IPS-20b (cell line): Measurements from ENCODE around the gene PRRT1.
"Not testable (repeated sequence)": the region's sequence is repeated elsewhere in the genome, so short reads cannot be mapped to it uniquely, and the experiment has no call there.

Source experiments
- H3K27ac ChIP-seq: one replicate; pipeline ENCODE4 v1.5.1; 2013; ENCODE audit warnings: low read length
- H3K27me3 ChIP-seq: 2 replicates; pipeline ENCODE4 v1.6.1; 2013; ENCODE audit warnings: mild to moderate bottlenecking, low read length, inconsistent platforms; ENCODE audit not compliant: insufficient read depth
- H3K36me3 ChIP-seq: 2 replicates; pipeline ENCODE4 v1.6.1; 2013; ENCODE audit warnings: low read depth, mild to moderate bottlenecking, inconsistent platforms, low read length, moderate library complexity; ENCODE audit not compliant: insufficient read depth
- H3K4me1 ChIP-seq: 2 replicates; pipeline ENCODE4 v1.6.1; 2013; ENCODE audit warnings: mild to moderate bottlenecking, control low read depth, inconsistent platforms, low read length, moderate library complexity; ENCODE audit not compliant: insufficient read depth
- H3K4me3 ChIP-seq: 2 replicates; pipeline ENCODE4 v1.5.1; 2013; ENCODE audit warnings: mild to moderate bottlenecking, low read length, inconsistent platforms
- H3K9ac ChIP-seq: 2 replicates; pipeline ENCODE4 v1.6.1; 2013; ENCODE audit warnings: low read depth, mild to moderate bottlenecking, inconsistent platforms, low read length, moderate library complexity
- H3K9me3 ChIP-seq: 2 replicates; pipeline ENCODE4 v1.6.1; 2013; ENCODE audit warnings: mild to moderate bottlenecking, low read depth, low read length, inconsistent platforms; ENCODE audit not compliant: insufficient read depth

The PRRT1 gene

DNA sequence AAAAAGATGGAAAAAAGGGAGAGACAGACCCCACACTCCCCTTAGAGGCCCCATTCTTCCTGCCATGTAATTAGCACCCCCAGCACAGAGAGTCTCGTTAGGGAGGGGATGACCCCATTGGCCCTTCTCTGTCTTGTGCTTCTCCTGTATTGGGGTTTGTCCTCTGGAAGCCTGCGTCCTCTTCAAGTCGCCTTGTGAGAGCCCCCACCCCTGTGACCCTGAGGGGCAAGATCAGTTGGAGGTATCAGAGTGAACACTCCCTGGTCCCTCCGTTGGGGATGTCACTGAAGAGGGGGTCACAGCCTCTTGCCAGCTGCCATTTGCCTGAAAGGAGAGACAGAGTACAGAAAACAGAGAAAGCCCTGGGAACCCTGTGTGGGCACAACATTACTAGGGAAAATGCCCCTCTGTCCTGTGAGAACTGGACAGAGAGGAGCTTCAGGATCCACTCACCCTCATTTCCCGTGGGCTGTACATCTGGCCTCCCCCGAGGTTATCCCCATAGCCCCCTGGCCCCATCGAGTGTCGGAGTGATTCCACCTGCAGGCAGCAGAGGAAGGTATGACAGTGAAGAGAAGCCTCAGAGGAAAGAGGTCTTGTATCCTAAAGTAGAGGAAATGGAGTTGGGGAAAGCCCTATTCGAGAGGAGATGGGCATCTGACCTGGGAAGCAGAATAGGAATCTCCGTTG lies 34.6 kb upstream of the PRRT1 start:
- H3K27me3 ChIP-seq, H3K9ac ChIP-seq, H3K27ac ChIP-seq, H3K4me3 ChIP-seq, H3K9me3 ChIP-seq: not testable (repeated sequence)
- peaks cover 10% of the 10 kb centered on the region; the same call in 1 of the 2 replicates for H3K4me1 ChIP-seq
- peaks cover 41% of the 10 kb centered on the region for H3K36me3 ChIP-seq

- H3K9ac ChIP-seq, H3K27me3 ChIP-seq, H3K4me1 ChIP-seq, H3K4me3 ChIP-seq, H3K27ac ChIP-seq, H3K9me3 ChIP-seq: not testable (repeated sequence)
- peaks cover 47% of the 10 kb centered on the region for H3K36me3 ChIP-seq
Measured at GRCh38 chr6:32185681-32186131, 34.0 kb upstream of the PRRT1 start.

DNA sequence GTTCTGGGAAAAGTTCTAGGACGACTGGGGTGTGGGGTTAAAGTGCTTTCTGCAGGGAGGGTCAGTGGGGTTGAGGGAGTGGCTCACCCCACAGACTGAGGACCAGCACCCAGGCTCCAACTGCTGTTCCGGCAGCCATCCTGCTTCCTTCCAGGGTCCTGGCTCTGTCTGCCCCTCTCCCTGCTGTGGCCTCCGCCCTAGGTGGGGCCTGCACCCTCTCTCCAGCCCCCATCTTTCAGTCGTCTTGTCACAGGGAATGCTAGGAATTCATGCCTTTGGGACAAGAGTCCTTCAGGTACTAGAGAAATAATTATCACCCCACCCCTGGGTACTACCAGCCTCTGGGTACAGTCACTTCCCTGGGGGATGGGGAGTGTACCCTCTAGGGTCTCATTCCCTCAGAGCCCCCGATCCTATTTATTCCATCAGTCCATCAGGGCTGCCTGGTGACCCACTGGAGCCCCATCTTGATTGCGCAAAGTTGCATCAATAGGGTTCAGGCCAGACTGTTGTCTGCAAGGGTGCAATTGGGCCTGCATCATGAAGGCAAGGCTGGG lies 32.4 kb upstream of the PRRT1 start, which contains the start of gene AGER:
Gene AGER (minus strand): TSS at position 170 of the 557 bp plus-strand sequence. CDS start 31 bp downstream, at position 139.
- peaks cover 59% of the 10 kb centered on the region for H3K36me3 ChIP-seq
- H3K27me3 ChIP-seq: no peaks in the 10 kb centered on the region
- H3K4me3 ChIP-seq: no peak within 1 kb of the TSS
- H3K4me1 ChIP-seq: peaks cover 4% of the 10 kb centered on the region; the same call in 1 of the 2 replicates
- H3K9me3 ChIP-seq: no peaks in the 10 kb centered on the region
- no peak within 1 kb of the TSS for H3K9ac ChIP-seq
- no peak within 1 kb of the TSS for H3K27ac ChIP-seq

GRCh38 chr6:32183483-32184083 lies 31.8 kb upstream of the PRRT1 start:
- H3K4me1 ChIP-seq: peaks cover under 1% of the 10 kb centered on the region; the same call in 1 of the 2 replicates

GRCh38 chr6:32183030-32183429 lies 31.3 kb upstream of the PRRT1 start:
- no peak overlapping the region for H3K4me3 ChIP-seq
- no peaks in the 10 kb centered on the region for H3K4me1 ChIP-seq
- H3K27me3 ChIP-seq: no peaks in the 10 kb centered on the region
- no peaks in the 10 kb centered on the region for H3K9me3 ChIP-seq
- no peak overlapping the region for H3K27ac ChIP-seq
- peaks cover 59% of the 10 kb centered on the region for H3K36me3 ChIP-seq
- no peak overlapping the region for H3K9ac ChIP-seq

More at GRCh38 chr6:32183483-32184083, 31.8 kb upstream of the PRRT1 start:
- H3K4me3 ChIP-seq: no peak overlapping the region
- no peak overlapping the region for H3K9ac ChIP-seq
- H3K9me3 ChIP-seq: no peaks in the 10 kb centered on the region
- no peaks in the 10 kb centered on the region for H3K27me3 ChIP-seq
- H3K36me3 ChIP-seq: peaks cover 59% of the 10 kb centered on the region
- no peak overlapping the region for H3K27ac ChIP-seq

DNA sequence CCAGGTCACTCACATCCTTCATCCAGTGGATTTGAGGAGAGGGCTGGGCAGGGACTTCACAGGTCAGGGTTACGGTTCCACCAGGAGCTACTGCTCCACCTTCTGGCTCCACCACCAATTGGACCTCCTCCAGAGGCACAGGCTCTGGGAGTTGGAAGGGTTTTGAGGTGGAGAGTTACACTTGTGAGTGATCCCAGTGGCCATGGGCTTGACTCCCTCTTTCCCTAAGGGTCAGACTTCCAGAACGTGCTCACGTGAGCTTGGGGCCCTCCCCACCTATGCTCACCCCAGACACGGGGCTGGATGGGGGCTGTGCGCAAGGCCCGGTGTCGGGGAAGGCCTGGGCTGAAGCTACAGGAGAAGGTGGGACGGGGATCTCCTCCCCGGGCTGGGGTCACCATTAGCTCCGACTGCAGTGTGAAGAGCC lies 30.8 kb upstream of the PRRT1 start:
- H3K27me3 ChIP-seq: no peaks in the 10 kb centered on the region

DNA sequence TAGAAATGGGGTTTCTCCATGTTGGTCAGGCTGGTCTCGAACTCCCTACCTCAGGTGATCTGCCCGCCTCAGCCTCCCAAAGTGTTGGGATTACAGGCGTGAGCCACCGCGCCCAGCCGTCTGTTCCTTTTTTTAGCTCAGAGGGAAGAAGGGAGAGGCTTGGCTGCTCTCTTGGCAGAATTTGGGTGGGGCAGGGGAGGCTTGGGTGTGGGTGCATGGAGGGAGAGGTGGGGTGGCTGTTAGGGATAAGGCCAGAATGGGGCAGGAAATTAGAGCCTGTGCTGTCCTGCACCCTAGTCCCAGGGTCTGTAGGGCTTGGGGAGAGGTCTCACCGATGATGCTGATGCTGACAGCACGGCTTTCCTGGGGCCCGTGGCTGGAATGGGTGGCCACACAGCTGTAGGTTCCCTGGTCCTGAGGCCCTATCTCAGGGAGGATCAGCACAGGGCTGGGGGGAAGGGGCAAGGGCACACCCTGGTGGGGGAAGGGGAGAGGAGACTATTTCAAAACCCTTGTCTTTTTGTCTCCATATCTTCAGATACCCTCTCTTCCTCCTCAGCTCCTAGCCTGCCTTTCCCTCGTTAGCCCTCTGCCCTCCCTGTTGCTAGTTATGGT lies 30.3 kb upstream of the PRRT1 start:
- Histone ChIP-seq H3K27ac (no peak overlapping the region), H3K4me3 (no peak overlapping the region), H3K4me1 (no peaks in the 10 kb centered on the region), H3K27me3 (no peaks in the 10 kb centered on the region), H3K36me3 (peaks cover 49% of the 10 kb centered on the region), H3K9ac (no peak overlapping the region), H3K9me3 (no peaks in the 10 kb centered on the region)

More for the DNA sequence above, 30.8 kb upstream of the PRRT1 start:
- peaks cover 54% of the 10 kb centered on the region for H3K36me3 ChIP-seq
- H3K27ac ChIP-seq: no peak overlapping the region
- no peaks in the 10 kb centered on the region for H3K4me1 ChIP-seq
- no peaks in the 10 kb centered on the region for H3K9me3 ChIP-seq
- H3K4me3 ChIP-seq: no peak overlapping the region
- H3K9ac ChIP-seq: no peak overlapping the region

GRCh38 chr6:32181148-32181702 lies 29.5 kb upstream of the PRRT1 start:
- Histone ChIP-seq H3K4me3 (no peak overlapping the region), H3K36me3 (peaks cover 41% of the 10 kb centered on the region), H3K4me1 (peaks cover 6% of the 10 kb centered on the region; the same call in 1 of the 2 replicates)

DNA sequence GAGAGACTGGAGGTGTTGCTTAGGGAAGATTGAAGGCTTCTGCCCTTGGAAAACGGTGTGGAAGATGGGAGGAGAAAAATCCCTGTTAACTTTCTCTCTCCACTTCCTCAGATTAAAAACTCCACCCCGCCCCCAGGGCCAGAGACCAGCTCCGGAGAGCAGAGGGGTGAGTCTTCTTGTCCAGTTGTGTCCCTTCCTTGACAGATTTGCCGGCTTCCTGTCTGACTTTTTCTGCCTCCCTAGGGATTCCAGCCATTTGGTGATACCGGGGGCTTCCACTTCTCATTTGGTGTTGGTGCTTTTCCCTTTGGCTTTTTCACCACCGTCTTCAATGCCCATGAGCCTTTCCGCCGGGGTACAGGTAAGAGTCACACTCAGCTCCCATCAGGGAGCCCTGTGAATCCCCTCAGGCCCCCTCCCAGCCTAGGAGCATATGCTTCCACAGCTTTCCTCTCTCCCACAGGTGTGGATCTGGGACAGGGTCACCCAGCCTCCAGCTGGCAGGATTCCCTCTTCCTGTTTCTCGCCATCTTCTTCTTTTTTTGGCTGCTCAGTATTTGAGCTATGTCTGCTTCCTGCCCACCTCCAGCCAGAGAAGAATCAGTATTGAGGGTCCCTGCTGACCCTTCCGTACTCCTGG lies 28.1 kb upstream of the PRRT1 start:
- Histone ChIP-seq H3K9me3 (no peaks in the 10 kb centered on the region), H3K4me1 (peaks cover 10% of the 10 kb centered on the region), H3K27ac (no peak overlapping the region), H3K9ac (no peak overlapping the region), H3K27me3 (no peaks in the 10 kb centered on the region), H3K36me3 (peaks cover 45% of the 10 kb centered on the region), H3K4me3 (no peak overlapping the region)

More at GRCh38 chr6:32181148-32181702, 29.5 kb upstream of the PRRT1 start:
- Histone ChIP-seq H3K27ac (no peak overlapping the region), H3K9ac (no peak overlapping the region), H3K9me3 (no peaks in the 10 kb centered on the region), H3K27me3 (no peaks in the 10 kb centered on the region)

GRCh38 chr6:32178547-32179440 lies 27.1 kb upstream of the PRRT1 start:
- no peak overlapping the region for H3K27ac ChIP-seq
- H3K9ac ChIP-seq: peak overlapping the region; percentile 93
- H3K4me1 ChIP-seq: peaks cover 13% of the 10 kb centered on the region
- H3K9me3 ChIP-seq: no peaks in the 10 kb centered on the region
- no peaks in the 10 kb centered on the region for H3K27me3 ChIP-seq
- peaks cover 53% of the 10 kb centered on the region for H3K36me3 ChIP-seq
- H3K4me3 ChIP-seq: peak overlapping the region; percentile 88
